ENCODE measurements around the gene KDM1A.

The KDM1A gene

GRCh38 chr1:23079025-23079424 is 59.8 kb downstream of the KDM1A start:
- DNase-seq: no peak

GRCh38 chr1:23080885-23081284 is 61.6 kb downstream of the KDM1A start:
- DNase-seq: no peak

GRCh38 chr1:23081376-23081775 is 62.1 kb downstream of the KDM1A start:
- no peak for DNase-seq

DNA sequence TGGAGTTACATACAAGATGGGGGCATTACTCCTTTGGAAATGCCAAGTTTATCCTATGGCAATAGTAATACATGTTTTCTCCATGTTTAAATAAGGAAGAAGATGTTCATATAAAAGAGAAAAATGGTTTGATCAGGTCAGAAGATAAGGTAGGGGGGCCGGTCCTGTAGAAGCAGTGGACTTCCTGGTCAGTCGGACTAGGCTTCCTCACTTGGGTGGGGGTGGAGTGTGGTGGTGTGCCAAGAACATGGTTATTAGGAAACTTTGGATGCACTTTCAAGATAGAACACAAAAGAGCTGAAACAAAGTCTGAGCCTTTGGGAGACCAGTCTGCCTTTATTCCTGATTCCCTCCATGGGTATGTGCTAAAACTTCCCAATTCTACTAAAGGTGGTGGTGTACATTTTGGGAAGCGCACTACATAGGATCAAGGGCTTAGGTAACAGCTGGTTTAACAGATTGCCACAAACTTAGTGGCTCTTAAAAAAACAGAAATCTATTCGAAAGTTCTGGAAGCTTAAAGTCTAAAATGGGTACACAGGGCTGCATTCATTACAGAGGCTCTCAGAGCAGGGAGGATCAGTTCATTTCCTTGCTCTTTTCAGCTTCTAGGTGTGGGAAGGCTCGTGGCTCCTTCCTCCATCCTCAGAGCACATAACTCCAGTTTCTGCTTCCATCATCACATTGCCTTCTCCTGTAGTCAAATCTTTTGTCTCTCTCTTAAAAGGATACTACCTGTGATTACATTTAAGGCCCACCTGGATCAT is 64.6 kb downstream of the KDM1A start:
- DNase-seq: no peak

DNA sequence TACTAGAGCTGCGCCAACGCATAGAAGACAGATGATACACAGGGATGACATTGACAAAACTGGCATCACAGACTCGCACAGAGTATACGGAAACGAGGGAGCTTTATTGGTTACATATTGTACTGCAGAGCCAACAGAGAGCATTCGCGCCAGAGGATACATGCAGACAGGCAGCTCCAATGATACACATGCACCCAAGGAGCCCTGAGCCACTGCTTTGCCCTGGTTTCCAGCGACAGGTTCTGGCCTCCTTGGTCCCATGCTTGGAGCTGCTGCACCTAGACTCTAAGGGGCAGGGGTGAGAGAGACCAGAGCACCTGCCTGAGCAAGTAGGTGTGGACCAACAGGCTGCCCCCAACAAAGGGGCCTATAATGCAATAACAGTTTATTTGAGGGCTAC is 65.6 kb downstream of the KDM1A start:
- no peak for DNase-seq

DNA sequence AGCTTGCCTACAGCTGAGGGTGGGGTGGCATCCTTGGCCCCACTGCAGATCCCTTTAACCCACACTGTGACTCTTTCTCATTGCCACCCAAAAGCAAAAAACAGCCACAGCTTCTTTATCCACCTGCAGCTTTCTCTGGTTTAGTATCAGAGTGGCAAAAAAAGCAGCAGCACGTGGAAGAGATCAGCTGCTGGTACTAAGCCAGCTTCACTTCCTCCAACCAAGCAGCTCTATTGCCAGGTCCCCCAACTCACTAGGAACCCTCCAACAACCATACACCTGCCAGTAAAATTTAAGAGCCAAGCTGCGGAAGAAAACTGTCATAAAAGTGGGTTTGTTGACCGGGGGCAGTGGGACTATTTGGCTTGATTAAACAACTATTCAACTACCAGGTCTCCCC is 66.4 kb downstream of the KDM1A start:
- DNase-seq: no peak

- DNase-seq: no peak
Measured at GRCh38 chr1:23088027-23088426, 68.8 kb downstream of the KDM1A start.

GRCh38 chr1:23090056-23090455 is 70.8 kb downstream of the KDM1A start:
- DNase-seq: no peak

GRCh38 chr1:23091545-23091944 is 72.3 kb downstream of the KDM1A start:
- DNase-seq: no peak

DNA sequence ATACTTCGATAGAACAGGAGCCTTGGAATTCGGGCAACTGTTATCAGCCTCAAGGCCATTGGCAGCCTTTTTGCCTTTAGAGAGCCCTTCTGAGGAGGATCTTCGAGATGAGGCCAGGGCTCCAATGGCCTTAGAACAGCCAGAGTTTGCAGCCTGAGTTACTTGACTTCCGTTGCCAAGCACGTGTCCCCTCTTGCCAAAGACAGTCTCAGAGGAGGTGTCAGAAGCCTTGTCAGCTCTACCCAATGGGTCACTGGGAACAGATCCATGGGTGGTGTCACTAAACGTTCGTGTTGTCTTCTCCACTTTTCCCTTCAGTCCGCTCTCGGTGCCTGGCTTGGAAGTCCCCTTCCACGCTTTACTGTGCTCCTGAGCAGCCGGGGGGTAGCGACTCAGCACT is 73.2 kb downstream of the KDM1A start:
- no peak for DNase-seq

DNA sequence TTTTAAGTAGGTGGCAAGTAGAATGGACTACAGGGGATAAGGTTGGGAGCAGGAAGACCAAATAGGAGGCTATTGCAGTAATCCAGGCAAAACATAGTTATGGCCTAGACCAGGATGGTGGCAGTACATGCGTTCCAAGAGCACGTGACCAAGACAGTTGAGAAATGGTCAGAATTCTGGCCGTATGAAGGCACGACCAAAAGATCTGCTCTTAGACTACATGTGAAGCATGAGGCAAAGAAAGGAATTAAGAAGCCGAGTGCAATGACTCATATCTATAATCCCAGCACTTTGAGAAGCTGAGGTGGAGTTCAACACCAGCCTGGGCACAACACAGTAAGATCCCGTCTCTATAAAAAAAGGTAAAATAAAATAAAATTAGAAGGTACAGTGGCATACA is 78.0 kb downstream of the KDM1A start:
- DNase-seq: no peak

- DNase-seq: peak; percentile 67
Measured at GRCh38 chr1:23098463-23099170, 79.3 kb downstream of the KDM1A start.

DNA sequence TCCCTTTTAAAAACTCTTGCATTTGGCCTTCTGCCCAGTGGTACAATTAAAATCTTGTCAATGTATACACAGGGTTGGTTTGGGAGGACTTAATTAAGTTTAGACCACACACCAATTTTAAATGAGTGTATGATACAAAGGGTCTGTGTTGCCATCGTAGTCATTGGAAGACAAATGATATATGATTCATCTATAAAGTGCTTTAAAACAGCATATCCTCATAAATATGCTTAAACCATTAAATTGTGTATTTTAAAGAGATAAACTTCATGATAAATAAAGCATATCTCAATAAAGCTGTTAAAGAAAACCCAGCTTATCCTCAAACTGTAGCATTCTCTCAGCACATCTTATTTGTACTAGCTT is 79.9 kb downstream of the KDM1A start:
- DNase-seq: no peak

- DNase-seq: peak; percentile 52
Measured at GRCh38 chr1:23100074-23100748, 80.9 kb downstream of the KDM1A start.

DNA sequence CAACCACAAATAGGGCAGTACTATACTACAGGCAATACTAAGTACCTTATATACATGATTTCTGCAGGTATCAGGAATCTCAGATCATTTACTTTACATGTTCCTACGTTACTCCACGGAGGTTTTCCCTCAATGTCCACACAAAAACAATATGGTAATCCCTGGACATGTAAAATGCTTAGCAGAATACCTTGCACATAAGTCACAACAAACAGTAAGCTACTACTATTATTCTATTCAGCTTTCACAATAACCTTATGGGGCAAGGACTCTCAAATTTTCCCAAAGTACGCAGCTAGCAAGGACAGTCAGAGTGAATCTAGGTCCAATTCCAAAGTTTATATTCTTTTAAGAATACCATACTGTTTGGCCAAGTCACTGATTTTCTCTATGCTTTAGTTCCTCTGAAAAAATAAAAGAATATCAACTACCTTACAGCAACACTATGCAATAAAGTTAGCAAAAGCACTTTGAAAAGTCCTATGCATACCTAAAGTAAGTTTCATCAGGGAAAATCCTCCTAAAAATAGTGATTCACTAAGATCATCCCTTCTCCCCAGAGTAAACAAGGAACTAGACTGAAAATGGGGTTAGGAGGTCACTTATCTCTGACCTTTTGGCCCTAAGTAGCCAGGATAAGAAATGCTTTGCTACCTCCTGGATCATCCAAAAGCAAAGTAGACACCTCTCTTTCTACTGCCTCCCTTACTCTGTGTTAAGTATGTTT is 82.0 kb downstream of the KDM1A start:
- no peak for DNase-seq

DNA sequence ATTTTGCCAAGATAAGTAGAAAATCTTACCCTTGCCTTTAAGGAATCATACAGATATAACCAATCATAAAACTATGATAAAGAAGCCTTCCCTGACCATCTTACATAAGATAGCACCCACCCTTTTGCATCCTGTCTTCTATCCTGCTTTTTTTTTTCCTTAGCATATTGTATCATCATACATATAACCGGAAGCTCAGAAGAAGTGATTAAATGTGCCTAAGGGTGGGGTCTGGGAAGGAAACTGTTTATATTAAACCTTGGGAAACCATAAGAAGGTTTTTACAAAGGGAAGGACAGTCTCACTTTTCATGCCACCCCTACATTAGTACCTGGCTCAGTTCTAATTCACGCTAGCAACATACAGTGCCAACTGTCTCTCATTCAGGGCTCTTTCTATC is 82.6 kb downstream of the KDM1A start:
- no peak for DNase-seq

DNA sequence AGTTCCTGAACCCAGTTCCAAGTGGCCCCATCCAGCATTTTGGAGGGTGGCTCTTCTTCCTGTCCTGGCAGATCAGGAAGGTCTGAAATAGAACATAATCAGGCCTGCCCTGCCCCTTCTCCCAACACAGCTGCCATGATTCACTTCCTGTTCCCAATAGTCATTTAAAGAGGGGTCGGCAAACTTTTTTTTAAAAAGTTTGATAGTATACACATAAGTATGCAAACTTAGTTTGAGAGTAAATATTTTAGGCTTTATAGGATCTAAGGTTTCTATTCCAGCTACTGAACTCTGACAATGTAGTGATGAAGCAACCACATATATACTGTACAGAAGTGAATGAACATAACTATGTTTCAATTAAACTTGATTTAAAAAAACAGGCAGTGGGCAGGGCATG is 83.0 kb downstream of the KDM1A start:
- DNase-seq: no peak

DNA sequence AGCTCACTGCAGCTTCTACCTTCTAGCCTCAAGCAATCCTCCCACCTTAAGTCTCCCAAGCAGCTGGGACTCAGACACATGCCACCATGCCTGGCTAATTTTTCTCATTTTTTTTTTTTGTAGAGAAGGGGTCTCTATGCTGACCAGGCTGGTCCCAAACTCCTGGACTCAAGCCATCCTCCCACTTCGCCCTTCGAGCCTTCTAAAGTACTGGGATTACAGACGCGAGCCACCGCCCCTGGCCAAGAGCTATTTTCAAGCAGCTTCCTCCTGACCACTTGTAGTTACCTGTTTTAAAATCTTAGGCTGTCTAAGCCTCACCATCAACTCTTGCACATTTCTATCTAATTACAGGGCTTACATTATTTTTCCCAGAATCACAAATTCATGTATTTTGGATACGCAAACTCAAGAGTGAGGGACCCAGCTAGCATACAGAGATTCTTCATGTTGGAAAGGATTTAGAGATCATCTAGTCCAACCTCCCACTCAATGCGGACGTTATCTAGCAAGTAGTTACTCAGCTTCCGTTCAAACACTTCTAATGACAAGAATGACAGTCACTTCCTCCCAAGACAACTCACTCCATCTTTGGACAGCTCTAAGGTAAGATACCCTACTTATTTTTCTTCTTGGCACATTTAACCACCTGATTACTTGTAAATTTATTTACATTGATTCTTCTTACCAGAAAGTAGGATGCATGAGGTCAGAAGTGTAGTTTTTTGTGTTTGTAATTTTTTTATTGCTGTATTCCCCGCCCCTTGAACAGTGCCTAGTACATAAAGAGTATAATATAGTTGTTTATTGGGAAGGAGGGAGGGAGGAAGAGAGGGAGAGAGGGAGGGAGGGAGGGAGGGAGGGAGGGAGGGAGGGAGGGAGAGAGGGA is 84.0 kb downstream of the KDM1A start:
- DNase-seq: peak; percentile 41

- DNase-seq: peak; percentile 52
Measured at GRCh38 chr1:23108918-23109533, 89.8 kb downstream of the KDM1A start.

GRCh38 chr1:23110391-23110790 is 91.1 kb downstream of the KDM1A start:
- DNase-seq: no peak

- DNase-seq: no peak
Measured at GRCh38 chr1:23111600-23112535, 92.6 kb downstream of the KDM1A start.
